ENCODE results near the gene USP17L18.
"Not testable (repeated sequence)": the region's sequence is repeated elsewhere in the genome, so short reads cannot be mapped to it uniquely, and the experiment has no call there.

GRCh38 chr4:9247953-9248680 is at the start of gene USP17L18:
- not testable (repeated sequence) for TF ChIP-seq CTCF (optimal IDR thresholded peaks at IDR 0.05 in 1 of 3, IDR thresholded peaks at IDR 0.05 in 1 of 3, conservative IDR thresholded peaks at IDR 0.05 in 1 of 3; ENCODE audit: extremely low read depth in 1 of 3, insufficient read depth in 2 of 3, low read length in 3 of 3); EZH2 (IDR thresholded peaks at IDR 0.05; ENCODE audit: low read length)
